ENCODE measurements around the gene ANKDD1B.

DNA sequence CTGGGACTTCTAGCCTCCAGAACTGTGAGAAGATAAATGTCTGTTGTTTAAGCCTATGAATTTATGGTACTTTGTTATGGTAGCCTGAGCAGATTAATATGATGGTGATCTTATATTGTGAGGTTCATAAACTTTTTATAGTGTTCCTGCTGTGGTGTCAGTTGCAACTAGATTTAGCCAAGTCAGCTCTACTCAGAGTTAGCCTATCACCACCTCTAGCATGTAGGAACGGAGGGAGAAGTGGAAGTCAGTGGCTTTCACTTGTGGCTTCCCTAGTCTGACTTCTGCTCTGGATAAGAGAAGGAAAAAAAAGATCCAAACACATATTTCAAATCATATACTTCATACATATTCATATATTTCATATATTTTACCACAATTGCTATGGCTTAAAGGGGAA lies 99.4 kb downstream of the ANKDD1B start:
- TF ChIP-seq POLR2A (IDR thresholded peaks at IDR 0.05) (no peak), CTCF (IDR thresholded peaks at IDR 0.05 in 8 of 11, conservative IDR thresholded peaks at IDR 0.05 in 3 of 11) (no peak)
